GM19023 (cell line): ENCODE data around the gene ZNF827.

Experiments
- ATAC-seq: cut with Tn5 transposase; IDR thresholded peaks from one replicate; pipeline ENCODE4 v1.9.1; 2021; ENCODE audit warnings: mild to moderate bottlenecking, moderate library complexity; ENCODE audit not compliant: unreplicated experiment

ZNF827 gene

DNA sequence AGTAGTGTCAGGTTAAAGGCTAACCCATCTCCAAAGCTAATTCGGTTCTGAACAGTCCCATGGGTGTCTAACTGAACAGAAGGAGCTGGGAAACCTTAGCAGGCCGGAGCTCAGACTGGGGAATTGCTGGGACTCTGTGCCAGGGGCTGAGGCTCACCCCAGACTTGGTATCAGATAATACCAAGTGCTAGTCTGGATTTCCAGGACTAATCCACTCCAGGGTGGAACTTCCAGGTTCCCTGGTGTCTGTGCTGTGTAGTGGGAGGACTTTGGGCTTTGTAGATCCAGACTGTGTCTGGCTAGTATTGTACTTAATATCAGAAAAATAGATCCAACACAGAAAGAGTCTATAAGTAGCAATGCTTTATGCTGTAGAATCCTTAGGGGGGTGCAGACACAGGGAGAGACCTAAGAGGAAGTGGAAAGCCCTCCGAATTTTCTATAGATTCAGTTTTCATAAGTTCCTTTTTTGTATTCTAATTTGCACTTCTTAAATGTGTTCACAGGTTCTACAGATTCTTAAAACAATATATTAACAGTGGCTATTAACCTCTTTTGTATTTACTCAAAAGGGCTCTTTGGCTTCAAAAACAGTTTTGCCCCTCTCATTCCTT, 4.1 kb downstream of the ZNF827 start:
- ATAC-seq: no peak

DNA sequence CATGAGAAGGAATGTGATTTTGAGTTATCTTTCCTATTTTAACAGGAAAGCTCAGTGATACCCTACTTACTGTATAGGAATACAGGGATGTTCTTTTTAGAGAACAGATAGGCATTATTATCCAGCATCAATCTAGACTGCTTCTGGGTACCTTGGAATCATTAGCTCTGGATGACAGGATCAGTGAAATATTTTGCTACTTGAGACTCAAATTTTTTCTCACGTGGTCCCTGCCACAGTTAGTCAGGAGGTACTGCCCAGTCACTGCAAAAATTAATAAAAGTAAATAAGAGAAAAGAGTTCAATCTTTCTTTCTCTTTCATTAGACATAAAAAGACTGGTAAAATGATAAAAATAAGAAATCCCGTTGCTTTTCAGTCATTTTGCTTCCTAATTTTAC, 5.5 kb downstream of the ZNF827 start:
- no peak for ATAC-seq

DNA sequence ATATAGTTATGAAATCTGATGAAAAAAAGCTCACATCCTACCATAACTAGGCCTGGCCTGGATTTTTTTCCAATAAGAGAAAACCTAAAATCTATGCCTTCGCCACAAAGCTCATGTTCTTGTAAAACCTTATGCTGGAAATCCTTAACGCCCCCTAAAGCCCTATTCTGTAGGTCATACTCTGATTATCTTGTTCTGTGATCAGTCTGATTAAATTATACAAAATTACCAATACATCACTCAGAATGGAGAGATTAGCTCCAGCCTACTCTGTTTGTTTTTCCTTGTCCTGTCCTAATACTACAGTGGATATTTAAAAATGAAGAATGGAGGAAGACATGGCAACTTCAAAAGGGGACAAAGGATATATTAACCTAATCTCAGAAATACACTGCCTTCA, 7.2 kb downstream of the ZNF827 start:
- ATAC-seq: no peak

DNA sequence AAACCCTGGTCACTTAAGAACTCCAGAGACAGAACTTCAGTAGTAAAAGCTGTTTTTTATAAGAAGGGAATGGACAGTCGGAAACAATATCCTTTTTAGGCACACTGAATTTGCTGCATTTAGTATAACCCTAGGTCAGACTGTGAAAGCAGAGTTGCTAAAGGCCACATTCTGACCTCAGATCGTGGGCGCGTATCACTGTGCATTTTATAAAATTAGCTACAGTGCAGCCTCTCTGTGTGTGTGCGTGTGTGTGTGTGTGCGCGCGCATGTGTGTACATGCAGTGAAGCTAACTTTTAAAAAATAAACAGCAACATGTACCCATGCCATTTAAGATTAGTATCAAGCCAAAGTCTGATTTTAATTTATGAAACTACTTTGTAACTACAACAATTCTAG, 8.0 kb downstream of the ZNF827 start:
- ATAC-seq: no peak

DNA sequence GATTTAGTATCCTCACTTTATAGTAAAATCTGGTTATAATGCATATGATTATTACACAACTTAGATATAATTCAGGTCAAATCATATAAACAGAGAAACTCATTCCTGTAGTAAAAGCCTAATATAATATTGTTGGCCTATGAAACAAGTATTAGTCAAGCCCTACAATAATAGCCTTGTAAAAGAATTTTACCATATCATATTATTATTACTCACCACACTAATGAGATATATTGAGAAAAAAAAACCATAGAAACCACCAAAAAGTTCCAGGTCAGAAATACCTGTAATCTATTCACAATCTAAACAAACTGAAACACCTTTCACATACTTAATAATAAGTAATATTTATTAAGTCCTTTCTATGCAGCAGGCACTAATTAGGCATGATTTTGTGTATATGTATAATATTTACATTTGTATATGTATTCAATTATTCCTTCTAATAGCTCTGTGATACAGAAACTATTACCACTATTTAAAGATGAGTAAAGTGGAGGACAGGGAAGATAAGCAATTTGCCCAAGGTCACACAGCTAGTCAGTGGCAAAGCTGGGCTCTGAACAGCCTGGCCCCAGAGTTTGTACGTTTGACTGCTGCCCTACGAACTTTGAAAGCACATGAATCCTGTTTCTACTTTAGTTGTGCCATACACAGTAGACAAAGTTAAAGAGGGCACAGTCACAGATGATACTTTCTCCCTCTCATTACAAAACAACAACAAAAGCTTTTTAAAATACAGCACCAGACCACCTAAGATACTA, 9.0 kb downstream of the ZNF827 start:
- ATAC-seq: no peak

DNA sequence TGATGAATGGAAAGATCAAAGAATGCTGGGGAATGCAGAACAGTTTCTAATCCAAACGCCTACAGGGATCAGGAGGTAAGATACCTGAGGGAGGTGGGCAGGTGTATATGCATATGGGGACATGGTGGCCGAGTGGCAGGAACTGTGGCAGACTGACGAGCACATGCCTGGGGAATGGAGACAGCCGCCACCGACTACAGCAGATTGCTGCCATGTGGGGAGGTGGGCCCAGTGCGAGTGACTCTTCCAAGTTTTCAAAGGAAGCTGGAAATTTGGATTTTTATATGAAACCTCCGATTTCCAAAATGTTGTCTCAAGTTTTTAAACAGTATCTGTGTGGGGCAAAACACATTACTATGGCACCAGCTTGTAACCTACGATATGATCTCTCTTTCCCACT, 9.9 kb downstream of the ZNF827 start:
- no peak for ATAC-seq

DNA sequence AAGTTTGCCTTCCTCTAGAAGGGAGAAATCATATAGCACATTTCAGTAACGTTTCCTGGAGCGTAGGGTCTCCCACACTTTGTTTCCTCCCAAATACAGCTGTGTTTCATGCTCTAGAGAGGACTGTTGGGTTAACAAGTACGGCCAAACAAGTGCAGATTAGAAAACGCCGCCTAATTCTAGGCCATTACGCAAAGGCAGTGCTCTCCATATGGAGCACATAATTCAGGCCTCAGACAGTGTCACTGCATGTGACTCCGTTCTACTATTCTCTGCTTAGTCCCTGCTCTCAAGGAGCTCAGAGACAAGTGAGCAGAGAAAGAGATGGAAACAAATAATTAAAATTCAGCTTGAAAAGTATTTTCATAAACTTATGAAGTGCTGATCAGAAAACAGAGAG, 11.6 kb downstream of the ZNF827 start:
- no peak for ATAC-seq

DNA sequence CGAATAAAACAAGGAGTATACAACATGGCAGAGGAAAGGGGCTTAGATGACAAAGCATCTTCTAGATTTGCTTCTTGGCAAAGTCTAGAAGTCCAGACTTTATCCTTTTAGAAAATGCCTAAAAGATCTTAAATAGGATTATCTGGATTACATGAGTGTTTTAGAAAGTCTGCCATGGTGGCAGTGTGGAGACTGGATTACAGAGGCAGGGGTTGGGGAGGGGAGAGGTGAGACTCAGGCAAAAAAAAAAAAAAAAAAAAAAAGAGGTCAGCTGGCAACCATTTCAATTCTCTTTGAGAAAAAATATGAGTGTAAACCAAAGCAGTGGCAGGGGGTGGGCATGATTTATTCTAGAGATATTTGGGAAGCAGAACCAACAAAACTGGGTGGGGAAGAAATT, 17.4 kb downstream of the ZNF827 start:
- no peak for ATAC-seq

DNA sequence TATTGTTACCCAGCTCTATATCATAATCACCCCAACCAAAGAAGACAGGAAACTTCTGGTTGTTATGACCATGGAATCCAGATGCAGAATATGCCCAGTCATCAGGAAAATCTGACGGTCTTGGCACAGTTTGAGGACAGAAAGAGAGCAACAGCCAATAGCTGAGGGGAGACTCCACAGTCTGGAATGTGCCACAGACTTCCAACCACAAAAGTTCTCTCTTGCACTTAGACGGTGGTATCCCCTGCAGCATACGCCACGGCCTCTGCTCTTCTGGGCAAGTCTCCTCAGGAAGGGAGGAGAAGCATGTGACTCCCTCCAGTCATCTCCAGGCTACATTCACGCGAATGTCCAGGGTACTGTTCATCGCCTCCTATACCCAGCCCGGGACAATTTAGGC, 18.4 kb downstream of the ZNF827 start:
- no peak for ATAC-seq

DNA sequence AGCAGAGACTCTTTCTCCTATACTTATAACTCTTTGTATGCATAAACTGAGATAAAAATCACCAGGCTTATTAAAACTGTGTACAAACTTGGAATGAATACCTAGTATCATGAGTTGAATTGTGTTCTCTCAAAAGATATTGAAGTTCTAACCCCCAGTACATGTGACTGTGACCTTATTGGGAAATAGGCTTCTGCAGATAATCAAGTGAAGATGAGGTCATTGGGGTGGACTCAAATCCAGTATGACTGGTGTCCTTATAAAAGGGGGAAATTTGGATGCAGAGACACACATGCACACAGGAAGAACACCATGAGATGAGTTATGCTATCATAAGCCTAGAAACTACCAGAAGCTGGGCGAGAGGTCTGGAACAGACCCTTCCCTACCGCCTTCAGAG, 26.2 kb downstream of the ZNF827 start:
- no peak for ATAC-seq

DNA sequence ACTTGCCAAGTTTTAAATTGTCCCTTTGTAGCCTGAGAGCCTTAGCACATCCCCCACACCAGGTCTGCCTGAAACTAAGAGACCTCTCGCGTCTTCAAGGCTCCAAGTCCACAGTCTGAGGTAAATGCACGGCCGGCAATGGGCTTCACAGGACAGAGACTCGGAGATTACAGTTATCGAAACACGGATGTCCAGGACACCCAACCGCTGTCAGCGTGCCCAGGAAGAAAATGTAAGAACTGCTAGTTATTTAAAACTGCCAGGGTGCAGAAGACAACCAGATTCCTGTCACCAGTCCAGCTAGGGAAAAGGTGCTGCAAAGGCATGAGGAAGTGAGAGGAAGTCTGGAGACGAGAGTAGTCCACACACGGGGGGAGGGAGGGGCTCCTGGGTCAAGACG, 28.9 kb downstream of the ZNF827 start:
- ATAC-seq: no peak

DNA sequence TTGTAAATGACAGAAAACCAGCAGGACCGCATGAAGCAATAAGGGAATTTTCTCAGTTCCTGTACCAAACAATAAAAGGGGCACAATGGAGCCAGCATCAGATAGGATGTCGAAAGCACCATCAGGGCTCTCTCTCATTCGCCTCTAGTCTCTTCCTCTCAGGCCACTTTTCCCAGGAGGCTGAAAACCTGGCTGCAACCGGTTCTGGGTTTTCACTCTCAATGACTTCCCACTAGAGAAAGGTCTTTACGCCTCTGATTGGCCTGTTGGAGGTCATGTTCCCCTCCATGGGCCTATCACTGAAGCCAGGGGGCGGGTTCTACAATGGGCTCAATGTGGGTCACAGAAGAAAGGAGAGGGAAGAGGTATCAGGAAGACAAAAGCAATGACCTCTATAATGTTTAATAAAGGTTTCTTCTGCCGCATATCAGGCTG, 29.3 kb downstream of the ZNF827 start:
- ATAC-seq: no peak

DNA sequence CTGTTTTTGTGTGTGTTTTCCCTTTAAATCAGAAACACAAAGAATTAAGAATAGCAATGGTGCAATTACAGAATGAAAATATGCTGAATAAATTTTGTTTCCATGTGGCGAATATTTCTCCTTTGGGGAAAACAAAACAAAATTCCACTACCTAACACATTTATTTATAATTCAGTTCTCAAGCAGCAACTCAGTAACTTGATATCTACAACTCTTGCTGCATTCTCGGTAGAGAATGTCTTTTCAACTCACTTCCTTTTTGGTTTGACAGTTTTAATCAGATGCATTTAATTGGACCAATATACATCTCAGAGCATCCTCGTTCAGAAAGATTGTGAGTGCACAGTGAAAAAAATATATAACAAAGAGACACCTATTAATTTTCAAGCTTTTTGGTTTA, 30.8 kb downstream of the ZNF827 start:
- no peak for ATAC-seq

DNA sequence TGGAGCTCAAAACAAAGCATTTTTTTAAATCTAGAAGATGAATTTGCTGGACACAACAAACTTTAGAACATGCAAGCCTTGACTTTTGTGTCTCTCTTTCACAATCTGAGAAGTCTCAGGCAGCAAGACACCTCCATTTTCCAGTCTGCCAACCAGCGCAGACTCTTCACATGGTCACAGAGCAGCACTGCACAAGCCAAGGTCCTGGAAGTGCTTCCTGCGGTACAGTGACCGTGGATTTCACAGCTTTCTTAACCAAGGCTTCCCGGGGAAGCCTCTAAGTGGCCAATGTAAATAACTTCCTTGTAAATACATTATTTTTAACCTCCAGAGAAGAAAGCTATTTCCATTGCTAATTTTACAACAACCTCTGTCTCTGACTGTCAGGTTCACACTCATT, 31.2 kb downstream of the ZNF827 start:
- ATAC-seq: no peak

DNA sequence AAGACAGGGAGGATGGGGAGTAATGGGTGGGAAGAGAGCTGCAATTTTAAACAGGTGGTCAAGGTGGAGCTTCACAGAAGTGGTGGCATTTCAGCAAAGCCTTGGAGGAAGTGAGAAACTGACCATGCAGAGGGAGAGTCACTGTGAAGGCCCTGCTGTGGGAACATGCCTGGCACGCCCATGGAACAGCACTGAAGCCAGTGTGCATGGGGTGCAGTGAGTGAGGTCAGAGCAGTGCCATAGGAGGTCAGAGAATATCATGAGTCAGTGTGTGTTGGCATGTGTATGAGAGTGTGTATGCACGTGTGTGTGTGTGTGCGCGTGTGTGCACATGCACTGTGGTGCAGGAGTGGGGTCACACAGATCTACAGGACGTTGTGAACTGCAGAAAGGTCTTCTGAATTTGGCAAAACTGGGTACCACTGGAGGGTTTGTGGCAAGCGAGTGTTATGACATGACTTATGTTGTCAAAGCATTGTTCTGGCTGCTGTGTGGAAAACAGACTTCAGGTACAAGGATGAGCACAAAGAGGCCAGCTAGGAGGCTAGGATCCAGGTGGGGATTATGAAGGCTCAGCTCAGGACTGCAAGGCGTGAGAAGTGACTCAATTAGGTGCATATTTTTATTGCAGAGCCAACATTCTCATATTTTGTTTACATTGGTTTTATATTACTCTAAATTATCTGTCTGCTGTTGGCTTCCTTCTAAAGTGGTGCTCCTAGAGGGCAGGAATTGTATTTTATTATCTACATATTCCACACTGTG, 34.0 kb downstream of the ZNF827 start:
- ATAC-seq: no peak

DNA sequence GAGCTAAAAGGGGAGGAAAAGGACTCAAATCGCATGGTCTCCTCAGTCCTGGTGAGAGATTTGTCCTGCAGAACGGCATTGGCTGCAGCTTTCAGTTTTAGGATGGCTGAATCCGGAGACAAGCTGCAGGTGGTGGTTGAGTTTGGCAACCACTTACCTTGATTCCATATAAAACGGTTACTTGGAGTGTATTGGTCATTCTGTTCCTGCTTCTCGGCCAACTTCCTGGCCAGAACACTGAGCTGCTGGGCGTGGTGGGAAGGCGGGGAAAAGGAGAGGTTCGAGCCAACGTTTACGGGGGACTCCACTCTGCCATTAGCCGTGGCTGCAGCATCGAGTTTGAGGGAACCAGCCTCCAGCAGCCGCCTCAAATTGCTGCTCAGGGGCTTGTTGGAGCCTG, 36.1 kb downstream of the ZNF827 start:
- no peak for ATAC-seq

DNA sequence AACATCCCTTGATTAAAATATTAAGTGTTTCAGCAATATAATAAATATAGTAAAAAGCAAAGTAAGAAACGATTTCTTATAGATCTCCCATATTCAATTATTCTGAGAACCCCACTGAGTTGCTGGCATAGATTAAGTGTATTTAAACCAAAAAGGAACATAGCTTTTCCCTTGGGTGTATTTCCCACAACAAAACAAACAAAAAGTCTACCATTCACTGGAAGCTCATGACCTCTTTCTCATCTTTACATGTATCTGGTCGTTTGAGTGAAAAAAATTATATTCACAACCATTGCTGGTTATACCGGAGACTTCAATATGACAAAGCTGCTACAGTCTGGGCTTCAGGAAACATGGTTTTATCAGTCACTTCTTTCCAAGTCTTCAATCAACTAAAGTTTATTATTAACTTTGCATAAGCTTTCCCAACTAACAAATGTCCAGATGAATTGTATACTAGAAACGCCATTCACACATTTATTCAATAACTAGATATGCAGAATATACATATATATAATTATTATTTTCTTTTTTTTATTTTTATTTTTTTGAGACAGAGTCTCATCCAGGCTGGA, 38.6 kb downstream of the ZNF827 start:
- no peak for ATAC-seq

DNA sequence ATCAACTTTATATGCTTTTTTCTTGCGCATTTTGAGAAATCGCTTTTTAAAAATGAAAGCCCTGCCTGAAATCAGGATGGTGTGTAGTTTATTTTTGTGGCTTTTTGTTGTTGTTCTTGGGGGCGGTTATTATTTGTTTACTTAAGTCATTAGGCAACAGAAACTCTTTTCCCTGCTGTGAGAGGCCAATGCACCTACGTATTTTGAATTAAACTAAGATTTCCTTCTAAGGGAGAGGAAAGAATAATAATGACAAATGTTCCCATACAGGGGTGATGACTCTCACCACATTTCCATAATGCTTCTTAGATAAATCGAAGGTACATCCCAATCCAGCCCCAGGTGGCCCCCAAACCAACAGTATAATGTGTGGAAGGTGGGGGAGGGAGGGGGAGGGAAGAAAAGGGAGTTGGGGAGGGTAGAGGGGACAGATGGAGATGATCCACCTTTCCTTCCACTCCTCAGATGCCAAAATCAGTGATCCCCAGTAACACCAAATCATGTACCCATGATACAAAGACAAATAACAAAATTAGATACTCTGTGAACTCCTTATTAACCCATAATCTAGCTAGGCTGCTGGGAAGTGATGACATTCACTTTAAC, 39.6 kb downstream of the ZNF827 start:
- no peak for ATAC-seq

DNA sequence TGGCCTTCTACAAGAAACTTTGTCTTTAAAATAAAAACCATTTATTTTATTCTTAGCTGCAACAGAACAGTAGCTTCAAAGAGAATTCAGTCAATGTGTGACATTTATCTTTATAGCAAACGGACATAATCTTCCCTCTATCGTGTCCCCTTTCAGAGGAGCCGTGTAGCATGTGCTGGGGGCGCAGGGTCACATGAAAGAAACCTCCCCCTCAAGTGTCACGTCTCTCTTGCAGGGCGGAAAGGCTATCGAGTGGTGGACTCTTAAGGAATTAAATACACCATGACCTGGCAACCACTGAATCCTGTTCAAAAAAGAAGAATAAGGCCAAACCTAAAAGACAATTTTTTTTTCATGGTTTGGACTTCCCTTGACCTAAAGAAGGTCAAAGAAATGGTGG, 40.2 kb downstream of the ZNF827 start:
- ATAC-seq: no peak

DNA sequence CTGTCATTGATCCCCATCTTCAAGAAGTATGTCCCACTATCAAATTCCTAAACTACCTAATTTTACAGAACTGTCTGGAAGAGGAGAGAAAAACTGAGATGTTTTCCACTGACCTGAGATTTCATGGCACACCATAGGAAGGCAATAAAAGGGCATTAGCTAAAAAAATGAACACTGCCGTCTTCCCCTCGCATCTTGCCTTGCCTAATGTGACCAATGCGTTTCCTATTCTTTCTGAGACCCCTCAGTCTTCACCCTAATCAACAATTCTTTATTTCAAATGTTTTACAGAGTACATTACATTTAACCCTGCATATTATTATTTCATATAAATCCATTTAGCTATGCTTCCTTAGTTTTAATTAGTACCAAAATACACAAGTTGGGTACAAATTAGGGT, 43.6 kb downstream of the ZNF827 start:
- no peak for ATAC-seq

DNA sequence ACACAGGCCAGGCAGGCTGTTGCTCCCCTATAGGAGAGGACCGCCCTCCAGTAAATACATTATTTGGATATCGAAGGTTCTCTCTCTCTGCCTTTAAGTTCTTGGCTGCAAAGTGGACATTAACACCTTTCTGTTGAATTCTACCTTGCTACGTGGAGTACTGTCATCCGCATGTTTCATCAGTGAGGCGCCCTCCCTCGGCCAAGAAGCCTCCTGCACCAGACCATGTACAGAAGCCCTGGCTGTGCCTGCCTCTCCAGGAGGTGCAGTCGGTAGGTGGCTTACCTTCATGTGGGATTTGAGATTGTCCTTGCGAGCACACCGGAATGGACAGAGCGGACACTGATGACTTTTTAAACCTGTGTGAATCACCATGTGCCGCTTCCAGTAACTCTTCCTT, 46.7 kb downstream of the ZNF827 start:
- ATAC-seq: no peak
